Heart right ventricle (tissue), 16 donors: ENCODE results near the gene DRD4. TPM values are rescaled to one million over a fixed set of nuclear protein-coding genes. Genes with fewer than 3 reads are reported as not detected.

Experiments
- ATAC-seq, 8 donors: fragments of 200-7000 bp; cut with Tn5 transposase; one replicate each; pipeline ENCODE4 v1.9.1; 2020; ENCODE audit warnings: mild to moderate bottlenecking in 8 of 8, moderate library complexity in 8 of 8, moderate number of reproducible peaks in 1 of 8
- DNase-seq, 2 donors: peaks; one replicate each; pipeline ENCODE4 v3.0.0-alpha.2; 2020
- H3K27ac ChIP-seq, 10 donors: fragments of 200-600 bp; sonication (generic) in 2 of 10; one replicate each; pipeline versions ENCODE4 v1.5.0 to v1.8.0; 2020 to 2022; ENCODE audit warnings: mild to moderate bottlenecking in 3 of 10
- H3K27me3 ChIP-seq, 7 donors: fragments of 200-600 bp; one replicate each; pipeline ENCODE4 v1.8.0; 2021 to 2022; ENCODE audit warnings: mild to moderate bottlenecking in 2 of 7
- H3K36me3 ChIP-seq, 9 donors: fragments of 200-600 bp; sonication (generic) in 1 of 9; one replicate each; pipeline versions ENCODE4 v1.5.0 to v1.8.0; 2020 to 2022; ENCODE audit warnings: mild to moderate bottlenecking in 2 of 9
- H3K4me1 ChIP-seq, 9 donors: fragments of 200-600 bp; sonication (generic) in 1 of 9; one replicate each; pipeline versions ENCODE4 v1.5.0 to v1.8.0; 2020 to 2022; ENCODE audit warnings: mild to moderate bottlenecking in 4 of 9
- H3K4me3 ChIP-seq, 10 donors: fragments of 200-600 bp; sonication (generic) in 2 of 10; one replicate each; pipeline versions ENCODE4 v1.5.0 to v1.8.0; 2020 to 2022; ENCODE audit warnings: mild to moderate bottlenecking in 7 of 10, moderate library complexity in 2 of 10
- H3K9me3 ChIP-seq, 11 donors: fragments of 200-600 bp in 10 of 11; sonication (generic) in 2 of 11; one replicate each; pipeline versions ENCODE4 v1.5.0 to v1.8.0; 2013 to 2022; ENCODE audit warnings: mild to moderate bottlenecking in 2 of 11, control low read depth in 1 of 11, moderate library complexity in 1 of 11
- CTCF ChIP-seq, 9 donors: fragments of 200-600 bp; sonication (generic) in 2 of 9; IDR thresholded peaks; one replicate each; pipeline versions ENCODE4 v1.5.0 to v1.8.0; 2021 to 2022; ENCODE audit warnings: antibody characterized with exemption in 9 of 9, mild to moderate bottlenecking in 5 of 9, moderate library complexity in 1 of 9
- WGBS, 2 donors: extraction: QIAGEN DNeasy Blood & Tissue Kit; methylation state at CpG; one replicate each; pipeline ENCODE4 v1.1.7; 2013; ENCODE audit warnings: inconsistent platforms in 1 of 2; 5-methylcytosine and 5-hydroxymethylcytosine counted together
- intact Hi-C, 10 donors: fragments of 100-400 bp; cut with DNase I; formaldehyde crosslinking; loops; one replicate each; pipeline versions ENCODE4 v1.11.1 to v1.14.2; 2022
- polyA plus RNA-seq, 2 donors: library from polyadenylated mRNA; stranded (reverse); fragments of 200-250 nt; gene quantifications; one replicate each; pipeline ENCODE4 v1.2.3, GENCODE V29; 2013
- total RNA-seq, 10 donors: library from RNA; stranded (reverse); fragmentation: NEBNext Ultra II Directional in 3 of 10; extraction: Animal tissue kit (Norgen Biotek cat#: 25700) in 3 of 10; gene quantifications; one replicate each; pipeline versions ENCODE4 v1.2.1 to v1.2.4, GENCODE V29; 2021 to 2023
- donor health status: Arrhythmogenic right ventricular cardiomyopathy.
- donor health status: ischemic (EF 13 %, LVEDD 7.1; RV severe dilation, severe dysfunction).
- donor health status: healthy with polysubstance abuse.
- donor health status: DM: no; HTN: yes; CAD: no.
- donor health status: DM: no; HTN: no; CAD: no.
- donor health status: ischemic (EF 25% LVEDD 6.9; RV normal size, moderate dysfunction).
- donor health status: ischemic (EF 25% LVEDD 5.7; RV mildly dilated, moderate dysfunction).
- donor health status: healthy.
- donor health status: DM: yes; HTN: yes; CAD: no.
- donor health status: Ischemic cardiomyopathy.
- donor health status: ischemic (EF 35%, LVEDD 5.7; RV mildly dilated, moderate dysfunction).
- donor health status: nonischemic (EF 11% LVEDD 7.7; RV severe dilation, severe dysfunction).
- donor health status: DM: yes; HTN: yes; CAD: no.
- donor health status: PGD.
- donor health status: ischemic (EF 29% LVEDD 5.4; RV normal size, mild dysfunction).
- donor health status: nonischemic (EF 23%, LVEDD 6.1; RV moderate dilation, normal function).

DRD4 gene
- total and polyA plus RNA-seq, 12 donors = 0.09 to 0.72 (median 0.49) TPM; not detected in 5

DNA sequence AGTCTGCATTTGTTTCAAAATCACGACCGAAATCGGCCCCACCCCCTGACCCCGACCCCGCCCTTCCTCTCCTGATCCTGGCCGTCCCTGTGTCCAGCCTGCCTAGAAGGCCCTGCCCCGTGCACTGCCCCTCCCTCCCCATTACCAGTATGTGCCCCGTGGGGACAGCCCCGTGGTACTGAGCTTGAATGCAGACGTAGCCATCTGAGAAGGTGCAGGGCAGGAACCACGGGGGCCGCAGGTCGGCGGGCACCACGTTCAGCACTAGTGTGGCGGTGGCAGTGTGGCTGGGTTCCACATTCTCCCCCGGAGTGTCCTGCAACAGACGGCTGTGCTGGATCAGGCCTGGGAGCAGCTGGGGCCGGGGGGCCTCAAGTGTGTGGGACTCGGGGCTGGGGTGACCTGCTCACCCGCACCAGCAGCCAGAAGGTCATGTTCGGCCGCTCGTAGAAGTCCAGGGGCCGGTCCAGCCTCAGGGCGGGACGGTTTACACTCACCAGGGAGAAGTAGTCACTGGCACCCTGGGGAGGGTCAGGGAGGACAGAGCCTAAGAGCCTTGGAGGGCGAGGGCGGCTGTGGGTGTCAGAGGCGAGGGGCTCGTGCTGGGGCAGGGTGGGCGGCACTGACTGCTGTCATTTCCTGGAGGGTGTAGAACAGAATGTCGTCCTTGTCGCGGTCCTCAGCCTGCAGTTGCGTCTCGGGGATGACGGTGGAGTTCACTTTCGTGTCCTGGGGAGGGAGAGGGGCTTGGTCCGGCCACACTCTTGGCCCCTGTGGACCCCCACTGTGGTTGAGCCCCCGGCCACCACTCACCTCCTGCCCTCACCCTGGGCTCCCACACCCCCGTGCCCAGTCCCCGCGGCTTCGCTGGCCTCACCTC is 15.9 kb upstream of the DRD4 start:
- TF ChIP-seq CTCF (IDR thresholded peaks at IDR 0.05) = no peak
- peaks cover 0 to 11% (median 3%) of the 10 kb centered on the region in 9 donors for H3K4me1 ChIP-seq
- no peak overlapping the region for H3K27ac ChIP-seq
- WGBS, 2 donors = 72 to 73% methylated on average over 38 to 45 of the region's 45 CpGs
- no peak overlapping the region for H3K4me3 ChIP-seq
- DNase-seq = peak in 1 of 2 donors; percentile 31
- peaks cover 0 to 11% (median 0%) of the 10 kb centered on the region in 9 donors for H3K36me3 ChIP-seq
- ATAC-seq = no peak
- peaks cover 0 to 29% (median 19%) of the 10 kb centered on the region in 7 donors for H3K27me3 ChIP-seq
- no peaks in the 10 kb centered on the region for H3K9me3 ChIP-seq
- intact Hi-C loops = loop anchor here in 1 of 10 donors (10.0 kb wide), 1 partner anchor 86 kb away; the partner anchor contains the start of genes HRAS and LRRC56

DNA sequence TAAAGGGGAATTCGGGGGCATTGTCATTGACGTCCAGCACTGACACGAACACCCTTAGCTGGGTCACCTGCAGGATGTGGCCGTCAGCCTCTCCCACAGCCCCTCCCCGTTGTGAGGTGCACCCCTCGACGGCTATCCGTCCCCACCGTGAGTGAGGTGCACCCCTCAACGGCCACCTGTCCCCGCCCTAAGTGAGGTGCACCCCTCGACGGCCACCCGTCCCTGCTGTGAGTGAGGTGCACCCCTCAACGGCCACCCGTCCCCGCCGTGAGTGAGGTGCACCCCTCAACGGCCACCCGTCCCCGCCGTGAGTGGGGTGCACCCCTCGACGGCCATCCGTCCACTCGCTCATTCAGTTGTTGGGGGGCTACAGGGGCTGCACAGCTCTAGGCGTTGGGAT is 15.2 kb upstream of the DRD4 start:
- H3K27me3 ChIP-seq = peaks cover 0 to 34% (median 24%) of the 10 kb centered on the region in 7 donors
- no peaks in the 10 kb centered on the region for H3K9me3 ChIP-seq

GRCh38 chr11:623349-623869 is 13.7 kb upstream of the DRD4 start:
- no peak for TF ChIP-seq CTCF (IDR thresholded peaks at IDR 0.05)
- WGBS, 2 donors = 79 to 81% methylated on average over 15 of the region's 15 CpGs
- intact Hi-C loops = loop anchor here in 1 of 10 donors (10.0 kb wide), 1 partner anchor 89 kb away; the partner anchor contains the start of genes HRAS and LRRC56
- no peak for DNase-seq
- no peak for ATAC-seq
- Histone ChIP-seq H3K36me3 (peaks cover 0 to 6% (median 0%) of the 10 kb centered on the region in 9 donors), H3K4me3 (no peak overlapping the region), H3K27ac (no peak overlapping the region), H3K9me3 (no peaks in the 10 kb centered on the region), H3K27me3 (peaks cover 0 to 37% (median 24%) of the 10 kb centered on the region in 7 donors), H3K4me1 (peaks cover 0 to 5% (median 0%) of the 10 kb centered on the region in 9 donors)

More for the DNA sequence above, 15.2 kb upstream of the DRD4 start:
- no peak overlapping the region for H3K4me3 ChIP-seq
- H3K36me3 ChIP-seq = peaks cover 0 to 11% (median 0%) of the 10 kb centered on the region in 9 donors
- intact Hi-C loops = loop anchor here in 1 of 10 donors (10.0 kb wide), 1 partner anchor 87 kb away; the partner anchor contains the start of genes HRAS and LRRC56
- ATAC-seq (no peak), DNase-seq (no peak)
- TF ChIP-seq CTCF (IDR thresholded peaks at IDR 0.05) = no peak
- H3K4me1 ChIP-seq = peaks cover 0 to 10% (median 0%) of the 10 kb centered on the region in 9 donors
- WGBS, 2 donors = 86 to 89% methylated on average over 27 of the region's 27 CpGs
- H3K27ac ChIP-seq = no peak overlapping the region

GRCh38 chr11:623999-624704 is 12.9 kb upstream of the DRD4 start:
- ATAC-seq (no peak), DNase-seq (no peak)
- TF ChIP-seq CTCF (IDR thresholded peaks at IDR 0.05) = no peak
- Histone ChIP-seq H3K9me3 (no peaks in the 10 kb centered on the region), H3K27ac (no peak overlapping the region), H3K36me3 (peaks cover 0 to 6% (median 0%) of the 10 kb centered on the region in 9 donors), H3K27me3 (peaks cover 0 to 39% (median 24%) of the 10 kb centered on the region in 7 donors), H3K4me1 (peaks cover 0 to 8% (median 3%) of the 10 kb centered on the region in 9 donors), H3K4me3 (no peak overlapping the region)
- intact Hi-C loops = loop anchor here in 1 of 10 donors (10.0 kb wide), 1 partner anchor 89 kb away; the partner anchor contains the start of genes HRAS and LRRC56
- 85% methylated on average over 25 of the region's 25 CpGs for WGBS, 2 donors
